NCI-H1436 (cell line): ENCODE results near the gene SMIM13.

ENCODE experiments used
- DNase-seq: peaks from one replicate; lab custom pipeline; 2025; lab: John Stamatoyannopoulos, UW

The SMIM13 gene

DNA sequence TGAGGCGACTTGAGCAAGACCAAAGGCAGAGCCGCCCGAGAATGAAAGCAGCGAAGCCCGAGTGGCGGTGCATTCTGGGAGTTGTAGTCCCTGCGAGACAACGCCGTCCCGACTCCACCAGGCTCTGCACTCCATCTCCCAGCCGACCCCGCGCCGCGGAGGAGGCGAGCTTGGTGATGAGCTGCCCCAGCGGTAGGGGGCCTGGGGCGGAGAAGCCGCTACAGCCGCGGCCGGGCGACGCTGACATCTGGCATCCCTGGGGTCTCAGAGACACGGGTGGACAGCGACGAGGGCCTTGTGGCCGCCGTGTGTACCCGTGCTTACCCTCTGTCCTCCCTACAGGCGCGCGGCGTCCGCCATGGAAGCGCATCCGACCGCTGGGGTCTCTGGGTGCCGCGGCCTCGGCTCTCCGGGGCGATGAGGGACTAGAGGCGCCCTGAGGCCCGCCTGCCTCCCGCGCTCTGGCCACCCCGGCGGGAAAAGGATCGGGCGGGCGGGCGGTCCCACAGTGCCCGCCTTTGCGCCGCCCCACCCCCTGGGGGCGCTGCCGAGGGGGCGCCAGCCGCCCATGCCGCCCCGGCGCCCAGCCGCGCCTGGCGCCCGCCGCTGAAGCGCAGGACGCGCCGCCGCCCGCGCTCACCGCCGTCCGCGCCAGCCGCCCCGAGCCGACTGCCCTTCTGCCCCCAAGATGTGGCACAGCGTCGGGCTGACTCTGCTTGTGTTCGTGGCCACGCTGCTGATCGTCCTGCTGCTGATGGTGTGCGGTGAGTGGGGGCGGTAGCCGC lies at the start of gene SMIM13:
Gene SMIM13 (plus strand): TSS at position 209 of the 785 bp plus-strand sequence. CDS start 480 bp downstream, at position 689.
- peak; percentile 93 for DNase-seq

DNA sequence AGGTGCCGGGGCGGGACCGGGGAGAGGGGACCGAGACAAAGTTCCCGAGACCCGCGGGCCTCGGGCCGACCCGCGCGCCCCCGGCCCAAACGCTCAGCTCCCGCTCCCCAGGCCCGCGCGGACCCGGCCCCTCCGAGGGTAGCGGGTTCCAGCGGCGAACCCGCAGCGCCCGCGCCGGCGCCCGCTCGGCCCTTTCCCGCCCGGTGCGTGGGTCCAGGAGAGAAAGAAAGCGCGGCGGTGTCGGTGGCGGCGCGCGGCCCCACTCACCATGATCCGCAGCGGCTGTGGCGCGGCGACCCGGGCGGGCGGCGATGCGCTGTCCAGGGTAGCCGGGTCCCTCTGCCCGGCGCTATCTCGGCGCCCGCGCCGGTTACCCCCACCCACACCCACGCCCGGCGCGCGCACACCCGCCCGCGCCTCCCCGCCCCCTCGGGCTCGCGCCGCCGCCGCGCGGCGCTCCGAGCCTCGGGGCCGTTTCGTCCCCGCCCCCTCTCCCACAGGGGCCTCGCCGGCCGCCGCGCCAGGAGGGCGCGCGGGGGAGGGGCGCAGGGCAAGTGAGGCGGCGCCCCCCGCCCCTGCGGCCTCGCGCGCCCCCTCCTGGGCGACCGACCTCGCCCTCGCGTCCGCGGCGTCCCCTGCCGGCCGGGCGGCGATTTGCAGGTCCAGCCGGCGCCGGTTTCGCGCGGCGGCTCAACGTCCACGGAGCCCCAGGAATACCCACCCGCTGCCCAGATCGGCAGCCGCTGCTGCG lies 49.5 kb upstream of the SMIM13 start, which contains the start of gene ELOVL2:
Gene ELOVL2 (minus strand): TSS at position 345 of the 751 bp plus-strand sequence. CDS start 75 bp downstream, at position 270.
- peak; percentile 68 for DNase-seq

DNA sequence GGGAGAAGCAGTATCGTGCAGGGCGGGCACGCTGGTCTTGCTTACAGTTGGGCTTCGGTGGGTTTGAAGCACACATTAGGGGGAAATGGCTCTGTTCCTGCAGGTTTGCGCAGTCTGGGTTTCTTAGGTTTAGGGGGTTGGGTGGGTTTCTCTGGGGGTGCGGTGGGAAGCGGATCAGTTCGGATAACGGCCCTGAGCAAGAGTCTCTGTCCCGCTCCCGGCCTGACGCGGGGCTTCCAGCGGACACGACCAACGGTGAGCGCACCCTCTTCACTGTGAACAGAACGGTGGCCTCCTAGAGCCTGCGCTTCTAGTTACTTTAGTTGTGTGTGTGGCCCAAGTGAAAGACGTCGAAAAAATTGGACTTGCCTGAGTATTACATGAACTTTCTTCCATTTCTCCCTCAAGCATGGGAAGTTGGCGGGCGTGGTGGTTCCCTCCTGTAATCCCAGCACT lies 48.9 kb upstream of the SMIM13 start:
- no peak for DNase-seq

DNA sequence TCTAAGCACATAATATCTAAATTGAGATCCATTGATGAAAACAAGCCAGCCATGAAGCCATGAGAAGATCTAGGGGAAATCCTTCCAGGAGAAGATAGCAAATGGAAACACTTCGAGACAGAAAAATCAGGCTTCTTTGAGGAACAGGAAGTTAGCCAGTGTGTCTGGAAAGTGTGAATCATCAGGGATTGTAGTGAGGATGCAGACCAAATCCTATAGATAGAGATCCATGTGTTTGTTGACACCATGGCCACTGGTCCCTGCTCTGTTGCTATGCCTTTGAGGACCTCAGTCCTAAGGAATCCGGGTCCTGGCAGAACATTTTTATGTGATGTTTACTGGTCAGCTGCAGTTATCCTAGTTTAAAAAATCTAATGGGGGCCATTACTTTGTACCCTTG lies 42.9 kb upstream of the SMIM13 start:
- DNase-seq = no peak

DNA sequence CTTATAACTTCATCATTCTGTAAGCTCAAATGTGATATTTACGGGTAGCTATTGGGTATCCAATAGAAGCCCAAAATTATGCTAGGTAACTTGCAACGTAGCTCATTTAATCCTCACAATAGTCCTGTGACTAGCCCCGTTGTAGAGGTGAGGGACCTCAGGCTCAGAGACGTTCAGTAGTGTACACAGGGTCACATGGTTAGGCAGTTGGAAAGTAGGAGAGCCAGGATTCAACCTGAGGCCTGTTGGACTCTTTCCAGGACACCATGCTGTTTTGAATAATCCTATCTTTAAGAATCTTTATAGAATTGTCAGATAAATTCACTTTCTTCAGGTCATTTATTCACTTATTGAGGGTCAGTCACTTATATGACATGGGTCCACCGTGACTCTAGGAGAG lies 40.3 kb upstream of the SMIM13 start:
- DNase-seq = no peak

DNA sequence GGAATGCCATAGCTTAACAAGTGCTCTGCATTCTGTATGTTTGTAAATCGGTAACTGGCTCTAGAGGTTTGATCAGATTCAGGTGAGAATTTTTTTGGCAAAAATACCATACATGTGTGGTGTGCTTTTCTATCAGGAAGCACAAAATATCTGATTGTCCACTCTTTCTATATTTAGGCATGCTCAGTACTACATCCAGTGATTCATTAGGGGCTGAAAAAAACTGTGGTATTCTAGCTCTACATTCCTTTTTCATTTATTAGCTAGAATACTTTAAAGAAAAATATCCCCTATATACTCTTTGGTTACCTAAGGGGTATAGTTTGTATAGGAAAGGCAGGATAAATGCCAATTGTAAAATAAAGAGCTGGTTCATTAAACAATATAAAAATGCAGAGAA lies 38.9 kb upstream of the SMIM13 start:
- DNase-seq = no peak

DNA sequence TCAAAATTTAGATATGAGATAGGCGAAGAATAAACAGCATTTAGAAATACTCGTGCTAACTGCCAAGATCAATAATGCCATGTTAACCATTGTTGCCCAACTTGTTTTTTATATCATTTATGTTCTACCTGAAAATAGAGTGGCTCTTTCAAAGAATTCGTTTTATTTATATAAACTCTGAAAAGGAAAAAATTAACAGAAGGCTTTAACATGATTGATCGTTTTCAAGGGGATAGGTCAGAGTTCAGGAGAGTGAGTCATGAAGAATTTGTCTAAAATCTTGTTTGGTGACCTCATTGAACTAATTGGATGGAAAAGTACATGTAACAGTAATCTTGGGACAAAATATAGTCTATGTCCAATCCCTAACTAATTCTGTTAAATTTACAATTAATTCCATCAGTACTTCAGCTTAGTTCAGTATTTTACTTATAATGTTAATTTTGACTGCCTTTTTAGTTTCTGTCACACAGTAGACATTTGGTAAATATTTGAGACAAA lies 38.5 kb upstream of the SMIM13 start:
- DNase-seq = no peak

DNA sequence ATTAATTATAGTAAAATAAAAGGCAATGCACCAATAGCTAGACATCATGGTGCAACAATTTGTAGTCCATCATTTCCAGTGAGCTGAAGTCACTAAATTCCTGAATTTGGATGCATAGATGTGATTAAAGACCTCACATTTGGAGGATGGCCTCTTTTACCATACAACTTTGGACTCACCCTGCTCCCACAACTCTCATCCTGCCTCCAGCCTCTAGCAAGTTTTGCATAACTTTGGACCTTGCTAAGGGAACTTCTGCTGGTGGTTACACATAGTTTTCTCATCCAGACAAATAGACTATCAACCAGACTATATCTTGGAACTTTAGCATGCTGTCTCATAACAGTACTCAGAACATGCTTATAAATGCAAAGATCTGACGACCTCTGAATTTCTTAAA lies 36.8 kb upstream of the SMIM13 start:
- no peak for DNase-seq

DNA sequence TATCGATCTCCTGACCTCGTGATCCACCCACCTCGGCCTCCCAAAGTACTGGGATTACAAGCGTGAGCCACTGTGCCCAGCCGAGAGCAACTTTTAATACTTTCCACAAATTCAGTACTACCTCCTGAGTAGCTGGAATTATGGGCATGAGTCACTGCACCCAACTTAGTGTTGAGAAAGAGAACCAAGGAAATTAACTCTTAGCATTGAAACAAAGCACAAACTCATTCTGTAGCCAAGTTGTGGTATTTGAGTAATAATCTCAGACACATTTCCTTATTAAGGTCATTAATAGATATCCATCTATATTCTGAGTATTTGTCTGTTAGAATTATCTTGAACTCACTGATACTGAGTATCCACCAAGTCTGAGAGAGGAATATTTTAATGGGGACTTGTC lies 35.2 kb upstream of the SMIM13 start:
- DNase-seq = no peak

DNA sequence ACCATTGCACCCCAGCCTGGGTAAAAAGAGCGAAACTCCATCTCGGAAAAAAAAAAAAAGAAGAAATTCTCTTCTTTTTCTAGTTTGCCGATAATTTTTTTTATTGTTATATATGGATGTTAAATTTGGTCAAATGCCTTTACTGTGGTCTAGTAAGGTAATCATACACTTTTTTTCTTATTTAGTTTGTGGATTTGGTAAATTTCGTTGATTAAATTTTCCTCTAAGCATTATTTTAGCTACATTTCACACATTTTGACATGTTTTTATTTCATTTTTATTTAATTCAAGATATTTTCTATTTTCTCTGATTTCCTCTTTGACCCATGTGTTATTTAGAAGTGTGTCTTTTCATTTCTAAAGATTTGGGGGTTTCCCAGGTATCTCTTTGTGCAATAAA lies 31.6 kb upstream of the SMIM13 start:
- no peak for DNase-seq

DNA sequence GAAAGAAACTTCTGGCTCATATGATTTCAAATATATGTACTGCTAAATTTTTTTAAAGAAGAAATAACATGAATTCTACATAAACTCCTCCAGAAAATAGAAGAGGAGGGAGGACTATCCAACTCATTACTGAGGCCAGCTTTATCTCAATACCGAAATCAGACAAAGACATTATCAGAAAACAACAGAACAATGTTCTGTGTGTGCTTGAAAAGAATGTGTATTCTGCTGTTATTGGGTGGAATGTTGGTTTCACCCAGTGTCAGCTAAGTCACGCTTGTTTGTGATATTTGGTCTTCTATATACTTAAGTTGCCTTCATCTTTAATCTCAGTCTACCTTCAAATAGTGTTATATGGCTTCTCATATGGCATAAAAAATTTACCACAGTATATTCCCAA lies 30.9 kb upstream of the SMIM13 start:
- DNase-seq = no peak

DNA sequence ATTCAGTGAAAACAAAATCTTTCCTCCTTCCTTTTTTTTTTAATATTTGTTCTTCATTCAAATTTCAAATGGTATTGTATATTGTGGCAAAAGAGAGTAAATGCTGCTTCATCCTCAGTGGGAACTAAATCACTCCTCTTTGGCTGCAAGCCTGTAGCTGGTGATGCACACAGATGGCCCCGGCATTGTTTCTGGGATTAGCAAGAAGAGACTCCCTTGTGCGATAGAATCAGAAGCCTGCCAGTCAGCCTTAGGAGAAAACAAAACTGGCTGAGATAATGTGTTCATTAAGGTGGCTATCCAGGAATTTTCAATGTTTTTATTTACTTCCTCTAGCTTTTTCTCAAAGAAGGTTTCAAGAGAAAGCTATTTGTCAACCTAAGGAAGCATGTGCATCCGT lies 28.8 kb upstream of the SMIM13 start:
- DNase-seq = no peak

DNA sequence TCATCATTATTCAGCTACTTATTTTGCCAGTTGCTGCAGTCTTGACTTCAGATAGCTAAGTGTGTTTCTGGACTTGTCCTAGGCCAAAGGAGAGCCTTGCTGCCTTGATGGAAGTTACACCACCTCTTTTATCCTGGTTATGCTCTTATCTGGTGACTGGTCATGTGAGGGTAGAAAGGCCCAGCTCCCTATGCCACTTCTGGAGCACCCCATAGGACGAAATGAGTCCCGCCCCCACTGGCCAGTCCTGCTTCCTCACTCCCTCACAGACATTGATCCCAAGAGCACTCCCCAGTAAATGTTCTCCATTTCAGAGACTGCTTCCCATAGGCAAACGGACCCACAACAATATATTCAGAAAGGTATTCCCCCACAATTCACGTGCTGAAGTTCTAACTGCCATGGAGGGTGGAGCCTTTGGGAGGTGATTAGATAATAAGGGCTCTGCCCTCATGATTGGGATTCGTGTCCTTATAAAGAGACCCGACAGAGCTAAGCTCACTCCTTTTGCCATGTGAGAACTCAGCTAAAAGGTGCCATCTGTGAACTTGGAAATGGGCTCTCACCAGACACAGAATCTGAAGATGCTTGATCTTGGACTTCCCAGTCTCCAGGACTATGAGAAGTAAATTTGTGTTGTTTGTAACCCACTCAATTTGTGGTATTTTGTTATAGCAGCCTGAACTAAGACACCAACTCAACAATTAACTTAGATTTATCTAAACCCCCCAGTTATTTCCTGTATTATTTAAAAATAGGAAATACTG lies 28.0 kb upstream of the SMIM13 start:
- DNase-seq = no peak

DNA sequence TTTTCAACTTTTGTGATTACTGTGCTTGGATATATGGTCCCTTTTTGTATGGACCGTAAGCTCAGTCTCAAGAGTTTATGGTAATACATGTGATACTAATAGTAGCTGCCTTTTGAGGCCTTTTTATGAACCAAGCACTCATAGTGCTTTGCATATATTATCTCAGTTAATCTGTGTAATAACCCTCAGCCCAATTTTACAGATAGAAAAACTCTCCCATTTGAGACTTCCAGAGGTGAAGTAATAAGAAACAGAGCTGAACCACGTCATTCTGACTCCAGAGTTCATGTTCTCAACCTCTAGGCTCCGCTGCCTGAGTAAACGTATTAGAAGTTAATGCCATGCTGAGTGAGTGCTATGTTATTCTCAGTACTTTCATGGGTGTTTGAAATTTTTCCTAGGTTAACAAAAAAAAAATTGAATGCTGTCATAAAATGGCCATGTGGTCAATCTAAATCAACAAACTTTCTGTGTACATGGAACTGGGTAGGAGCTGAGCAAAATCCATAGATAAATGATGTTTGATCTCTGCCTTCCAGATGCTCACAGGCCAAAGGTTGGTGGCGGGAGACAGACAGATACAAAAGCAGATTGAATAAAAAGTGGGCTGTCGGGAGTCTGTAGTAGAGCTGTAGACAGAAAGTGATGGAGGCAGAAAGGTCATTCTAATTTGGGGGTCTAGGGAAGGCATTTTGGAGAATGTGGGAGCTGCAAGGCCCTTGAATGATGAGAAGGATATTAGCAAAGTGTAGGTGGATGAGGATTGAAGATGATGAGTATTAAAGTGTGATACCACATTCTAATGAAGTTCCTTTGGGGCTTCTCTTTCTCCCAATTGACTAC lies 26.9 kb upstream of the SMIM13 start:
- DNase-seq = no peak

DNA sequence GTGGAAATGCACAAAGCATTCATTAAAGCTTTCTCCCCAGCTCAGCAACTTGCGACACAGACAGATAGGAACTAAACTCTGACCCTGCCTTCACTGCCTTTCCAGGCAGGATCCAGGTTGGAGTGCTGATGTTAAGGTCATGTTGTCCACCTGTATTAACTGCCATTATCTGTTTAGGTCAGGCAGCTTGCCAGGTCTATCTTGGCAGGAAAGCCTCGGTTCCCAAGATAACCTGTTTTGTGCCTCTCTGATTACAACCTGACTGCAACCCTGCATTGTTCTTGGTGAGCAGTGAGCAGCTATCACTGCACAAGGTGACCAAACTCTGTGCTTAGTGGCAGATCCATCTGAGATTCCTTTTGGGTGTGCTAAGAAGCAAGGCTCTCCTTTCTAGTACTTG lies 26.3 kb upstream of the SMIM13 start:
- no peak for DNase-seq

DNA sequence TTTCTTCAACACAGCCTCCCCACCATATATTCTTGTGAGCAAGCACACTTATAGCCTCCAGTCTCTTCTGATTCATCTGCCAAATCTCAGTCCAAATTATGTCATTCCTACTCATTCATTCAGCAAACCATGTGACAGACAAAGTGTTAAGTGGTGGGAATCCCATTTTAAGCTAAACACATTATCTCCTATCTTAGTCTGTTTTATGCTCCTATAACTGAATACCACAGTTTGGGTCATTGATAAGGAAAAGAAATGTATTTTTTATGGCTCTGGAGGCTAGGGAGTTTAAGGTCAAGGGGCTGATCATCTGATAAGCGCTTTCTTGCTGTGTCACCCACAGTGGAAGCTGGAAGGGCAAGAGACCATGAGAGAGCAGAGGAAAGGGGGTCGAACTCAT lies 23.9 kb upstream of the SMIM13 start:
- DNase-seq = no peak

DNA sequence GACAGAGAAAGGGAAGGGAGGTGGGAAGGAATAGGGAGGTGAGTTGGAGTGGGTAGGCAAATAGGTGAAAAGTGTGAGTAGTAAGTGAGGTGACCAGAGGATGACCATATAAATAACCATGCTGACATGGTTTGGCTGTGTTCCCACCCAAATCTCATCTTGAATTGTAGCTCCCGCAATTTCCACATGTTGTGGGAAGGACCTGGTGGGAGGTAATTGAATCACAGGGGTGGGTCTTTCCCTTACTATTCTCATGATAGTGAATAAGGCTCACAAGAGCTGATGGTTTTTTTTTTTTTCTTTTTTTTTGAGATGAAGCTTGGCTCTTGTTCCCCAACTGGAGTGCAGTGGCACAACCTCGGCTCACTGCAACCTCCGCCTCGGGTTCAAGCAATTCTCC lies 21.5 kb upstream of the SMIM13 start:
- DNase-seq = no peak

DNA sequence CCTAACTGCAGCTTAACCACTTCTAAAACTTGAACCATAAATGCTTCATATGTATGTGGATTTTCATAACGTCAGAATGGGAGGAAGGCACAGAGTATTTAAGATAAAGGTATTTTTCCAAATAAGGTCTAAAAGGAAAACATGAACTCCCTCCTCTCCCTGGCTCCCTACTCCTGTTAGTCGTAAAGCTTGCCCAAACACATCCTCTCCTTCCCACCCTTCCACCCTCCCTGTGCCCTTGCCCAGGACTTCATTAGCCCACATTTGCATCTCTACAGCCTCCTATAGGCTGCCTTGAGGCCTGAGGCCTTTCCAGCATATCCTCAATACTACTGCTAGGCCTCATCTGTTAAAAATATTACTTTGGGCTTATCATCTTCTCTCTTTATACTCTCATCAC lies 17.1 kb upstream of the SMIM13 start:
- DNase-seq = no peak

DNA sequence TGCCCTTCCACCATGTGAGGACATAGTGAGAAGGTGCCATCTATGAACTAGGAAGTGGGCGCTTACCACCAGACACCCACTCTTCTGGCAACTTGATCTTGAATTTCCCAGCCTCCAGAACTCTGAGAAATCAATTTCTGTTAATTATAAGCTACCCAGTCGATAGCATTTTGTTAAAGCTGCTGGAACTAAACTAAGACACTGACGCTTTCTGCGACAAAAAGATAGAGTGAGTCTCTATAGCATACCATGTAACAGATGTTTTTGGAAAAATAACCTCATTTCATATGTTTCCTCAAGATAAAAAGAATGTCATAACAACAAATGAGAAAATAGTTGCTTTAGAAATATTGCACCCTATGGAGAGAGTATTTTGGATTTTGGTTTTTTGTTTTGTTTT lies 15.4 kb upstream of the SMIM13 start:
- DNase-seq = no peak

DNA sequence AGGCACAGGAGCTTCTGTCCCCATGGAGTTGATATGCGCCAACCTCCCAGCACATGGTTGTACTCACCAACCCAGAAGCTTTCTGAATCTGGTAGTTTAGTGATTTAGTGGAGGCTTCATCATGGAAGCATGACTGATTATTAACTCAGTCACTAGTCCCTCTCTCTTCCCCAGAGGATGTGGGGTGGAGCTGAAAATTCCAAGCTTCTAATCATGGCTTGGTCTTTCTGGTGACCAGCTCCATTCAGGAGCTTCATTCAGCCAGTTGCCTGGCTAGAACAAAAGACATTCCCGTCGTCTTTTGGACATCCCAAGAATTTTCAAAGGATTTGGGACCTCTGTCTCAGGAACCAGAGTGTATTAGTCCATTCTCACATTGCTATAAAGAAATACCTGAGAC lies 13.3 kb upstream of the SMIM13 start:
- DNase-seq = no peak

DNA sequence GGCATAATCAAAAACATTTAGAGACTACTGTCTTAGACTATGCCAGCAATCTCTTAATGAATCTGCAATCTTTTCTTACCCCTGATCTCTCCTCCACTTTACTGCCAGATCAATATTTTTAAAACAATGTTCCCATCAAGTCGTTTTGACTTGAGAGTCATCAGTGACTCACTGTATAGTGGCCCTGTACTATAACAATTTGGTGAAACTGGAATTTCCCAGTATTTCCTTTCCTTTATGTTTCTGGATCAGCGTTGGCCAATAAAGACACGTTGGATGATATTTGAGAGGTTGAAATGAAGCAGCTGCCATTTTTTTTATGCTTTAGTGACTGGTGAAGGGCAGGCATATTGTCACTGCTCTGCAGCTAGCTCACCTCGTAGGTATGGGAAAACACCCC lies 10.1 kb upstream of the SMIM13 start:
- no peak for DNase-seq
